ENCODE measurements around the gene ATIC.
"Not testable (repeated sequence)": the region's sequence is repeated elsewhere in the genome, so short reads cannot be mapped to it uniquely, and the experiment has no call there.

Gene ATIC

DNA sequence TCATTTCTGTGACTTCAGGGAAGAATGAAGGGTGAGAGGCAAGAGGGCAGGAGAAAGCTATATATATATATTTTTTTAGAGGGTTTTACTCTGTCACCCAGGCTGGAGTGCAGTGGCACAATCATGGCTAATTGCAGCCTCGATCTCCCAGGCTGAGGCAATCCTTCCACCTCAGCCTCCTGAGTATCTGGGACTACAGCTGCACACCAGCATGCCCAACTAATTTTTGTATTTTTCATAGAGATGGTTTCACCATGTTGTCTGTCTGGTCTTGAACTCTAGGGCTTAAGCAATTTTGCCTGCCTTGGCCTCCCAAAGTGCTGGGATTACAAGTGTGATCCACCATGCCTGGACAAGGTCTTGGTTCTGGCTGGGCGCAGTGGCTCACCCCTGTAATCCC is 3.4 kb downstream of the ATIC start:
- DNase-seq (ENCODE audit: low spot score), result no peak

DNA sequence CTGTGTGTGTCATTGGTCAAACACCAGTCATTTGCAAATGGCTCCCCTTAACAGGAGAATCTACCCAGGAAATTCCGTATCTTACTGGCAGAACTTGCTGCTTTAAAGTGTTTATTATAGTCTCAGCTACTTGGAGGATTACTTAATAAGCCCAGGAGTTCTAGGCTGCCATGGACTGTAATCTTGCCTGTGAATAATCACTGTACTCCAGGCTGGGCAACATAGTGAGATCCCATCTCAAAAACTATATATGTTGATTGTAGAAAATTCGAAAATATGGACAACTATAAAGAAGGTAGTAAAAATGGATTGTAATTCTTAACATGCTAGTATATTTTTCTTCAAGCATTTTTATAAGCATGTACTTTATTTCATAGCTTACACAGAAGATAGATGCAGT is 4.5 kb downstream of the ATIC start:
- no peak for DNase-seq (ENCODE audit: low spot score)

DNA sequence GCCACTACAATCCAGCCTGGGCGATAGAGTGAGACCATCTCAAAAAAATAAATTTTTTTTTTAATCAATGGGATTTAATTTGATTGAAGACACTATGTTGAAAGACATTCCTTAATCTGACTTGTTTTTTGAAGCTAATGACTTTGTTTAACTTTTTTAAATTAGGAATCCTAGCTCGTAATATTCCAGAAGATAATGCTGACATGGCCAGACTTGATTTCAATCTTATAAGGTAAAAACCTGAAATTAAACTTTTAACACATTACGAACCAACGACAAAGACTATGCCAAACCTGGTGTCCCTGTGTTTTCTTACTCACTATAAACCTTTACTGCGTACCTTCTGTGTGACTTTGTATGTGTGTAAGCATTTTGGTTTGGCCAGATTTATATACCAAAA is 7.6 kb downstream of the ATIC start:
- no peak for DNase-seq (ENCODE audit: low spot score)

DNA sequence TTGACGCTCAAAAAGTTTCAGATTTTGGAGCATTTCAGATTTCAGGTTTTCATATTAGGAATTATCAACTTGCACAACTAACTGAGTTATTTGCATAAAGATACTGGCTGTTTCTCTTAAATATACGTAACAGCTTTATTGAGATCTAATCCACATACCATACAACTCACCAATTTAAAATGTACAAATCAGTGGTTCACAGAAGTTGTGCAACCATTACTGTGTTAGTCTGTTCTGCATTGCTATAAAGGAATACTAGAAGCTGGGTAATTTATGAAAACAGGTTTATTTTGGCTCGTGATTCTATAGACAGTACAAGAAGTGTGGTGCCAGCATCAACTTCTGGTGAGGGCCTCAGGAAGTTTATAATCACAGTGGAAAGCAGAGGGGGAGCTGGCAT is 8.2 kb downstream of the ATIC start:
- no peak for DNase-seq (ENCODE audit: low spot score)

DNA sequence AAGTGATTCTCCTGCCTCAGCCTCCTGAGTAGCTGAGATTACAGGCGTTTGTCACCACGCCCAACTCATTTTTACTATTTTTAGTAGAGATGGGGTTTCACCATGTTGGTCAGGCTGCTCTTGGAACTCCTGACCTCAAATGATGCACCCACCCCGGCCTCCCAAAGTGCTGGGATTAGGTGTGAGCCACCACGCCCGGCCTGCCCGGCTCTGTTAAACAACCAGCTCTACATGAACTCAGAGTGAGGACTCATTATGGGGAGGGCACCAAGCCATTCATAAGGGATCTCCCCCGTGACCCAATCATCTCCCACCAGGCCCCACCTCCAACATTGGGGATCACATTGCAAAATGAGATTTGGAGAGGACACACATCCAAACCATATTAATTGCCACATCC is 8.8 kb downstream of the ATIC start:
- DNase-seq (ENCODE audit: low spot score), result no peak

DNA sequence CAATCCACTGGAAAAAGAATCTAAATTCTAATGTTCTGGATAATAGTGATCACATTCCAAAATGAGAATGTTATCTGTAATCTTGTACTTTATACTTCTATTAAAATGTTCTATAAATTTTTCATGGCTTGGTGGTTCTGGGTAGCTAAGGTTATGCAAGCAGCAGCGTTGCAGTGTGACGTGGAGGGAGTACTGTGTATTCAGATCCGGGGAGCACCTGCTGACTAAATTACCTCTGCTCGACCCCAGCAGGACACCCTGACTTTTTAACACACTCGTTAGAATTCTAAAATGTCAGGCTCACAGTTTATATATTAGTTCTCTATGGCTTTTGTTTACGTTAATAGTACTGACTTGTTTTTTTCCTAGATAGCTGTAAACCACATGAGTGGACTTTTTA is 13.0 kb downstream of the ATIC start:
- DNase-seq (ENCODE audit: low spot score), result no peak

DNA sequence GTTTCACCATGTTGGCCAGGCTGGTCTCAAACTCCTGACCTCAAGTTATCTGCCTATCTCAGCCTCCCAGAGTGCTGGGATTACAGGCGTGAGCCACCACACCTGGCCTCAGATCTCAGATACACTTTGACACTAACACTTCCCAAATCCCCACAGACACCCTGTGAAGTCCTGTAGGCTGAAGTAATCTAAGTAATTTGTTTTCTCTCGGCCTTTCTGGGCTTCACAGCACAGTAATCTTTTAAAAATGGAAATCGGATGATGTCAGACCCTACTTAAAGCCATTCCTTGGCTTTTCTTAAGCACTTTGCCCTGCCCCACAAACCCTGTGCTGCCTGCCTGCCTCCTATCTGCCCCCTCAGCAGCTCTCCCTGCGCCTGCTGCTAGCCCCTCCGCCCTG is 16.2 kb downstream of the ATIC start:
- DNase-seq (ENCODE audit: low spot score), result no peak

DNA sequence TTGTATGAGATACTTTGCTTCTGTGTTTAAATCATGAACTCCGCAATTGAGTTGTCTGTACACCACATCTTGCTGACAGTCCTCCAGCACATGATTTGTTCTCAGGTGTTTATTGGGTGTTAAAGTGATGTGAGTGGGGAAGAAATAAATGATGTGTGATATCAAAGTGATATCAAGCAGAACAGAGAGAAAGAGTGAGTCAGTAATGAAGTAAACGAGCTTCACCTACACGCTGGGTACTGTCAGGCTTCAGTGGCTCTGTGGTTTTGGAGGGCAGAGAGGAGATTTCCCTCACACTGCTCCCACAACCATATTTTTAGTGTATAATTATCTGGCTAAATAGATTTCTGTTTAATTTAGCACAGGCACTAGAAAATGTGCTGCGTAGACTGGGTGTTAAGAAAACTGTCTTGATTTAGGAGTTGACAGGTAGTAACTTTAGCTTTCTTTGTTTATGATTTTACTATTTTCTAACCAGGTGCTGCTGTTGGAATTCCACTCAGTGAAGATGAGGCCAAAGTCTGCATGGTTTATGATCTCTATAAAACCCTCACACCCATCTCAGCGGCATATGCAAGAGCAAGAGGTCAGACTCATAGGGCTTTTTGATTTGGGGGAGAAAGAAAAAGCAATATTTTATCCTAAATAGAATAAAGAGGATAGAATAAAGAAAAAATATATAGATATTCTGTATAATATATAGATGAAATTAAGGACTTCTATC is 21.2 kb downstream of the ATIC start:
- DNase-seq (ENCODE audit: low spot score), result peak; percentile 12

DNA sequence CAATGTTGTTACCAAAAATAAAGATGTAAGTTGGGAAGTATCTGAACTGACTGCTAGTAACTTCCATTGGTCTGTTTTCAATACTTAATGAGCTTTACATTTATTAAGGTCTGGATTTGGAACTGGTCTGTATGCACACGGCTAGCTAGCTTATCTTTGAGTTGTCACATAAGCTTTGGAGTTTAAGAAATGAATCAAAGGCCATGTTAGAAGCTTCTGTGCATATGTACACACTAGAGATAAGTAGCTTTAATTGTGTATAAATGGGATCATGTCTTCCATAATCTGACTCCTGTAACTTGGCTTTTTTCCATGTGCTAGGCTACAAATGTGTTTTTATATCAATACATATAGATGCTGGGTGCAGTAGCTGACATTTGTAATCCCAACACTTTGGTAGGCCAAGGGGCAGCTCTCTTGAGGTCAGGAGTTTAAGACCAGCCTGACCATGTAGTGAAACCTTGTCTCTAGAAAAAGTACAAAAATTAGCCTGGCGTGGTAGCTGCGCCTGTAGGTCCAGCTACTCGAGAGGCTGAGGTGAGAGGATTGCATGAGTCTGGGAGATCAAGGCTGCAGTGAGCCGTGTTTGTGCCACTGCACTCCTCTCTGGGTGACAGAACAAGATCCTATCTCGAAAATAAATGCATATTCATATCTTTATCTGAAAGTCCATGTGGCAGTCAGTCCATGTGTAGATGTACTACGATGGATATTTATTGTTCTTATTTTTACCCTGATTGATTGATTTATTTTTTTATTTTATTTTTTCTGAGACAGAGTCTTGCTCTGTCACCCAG is 27.2 kb downstream of the ATIC start:
- no peak for DNase-seq (ENCODE audit: low spot score)

DNA sequence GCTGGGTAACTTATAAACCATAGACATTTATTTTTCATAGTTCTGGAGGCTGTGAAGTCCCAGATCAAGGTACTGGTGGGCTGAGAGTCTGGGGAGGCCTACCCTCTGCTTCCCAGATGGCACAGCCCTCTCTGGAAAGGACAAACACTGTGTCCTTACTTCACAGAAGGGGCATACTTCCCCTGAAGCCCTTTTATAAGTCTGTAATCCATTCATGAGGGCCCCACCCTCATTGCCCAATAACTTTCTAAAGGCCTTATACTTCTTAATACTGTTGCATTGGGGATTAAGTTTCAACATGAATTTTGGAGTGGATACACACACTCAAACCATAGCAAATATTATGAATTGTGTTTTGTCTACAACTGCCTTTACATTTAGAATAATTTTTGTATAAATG is 36.0 kb downstream of the ATIC start:
- no peak for DNase-seq (ENCODE audit: low spot score)

DNA sequence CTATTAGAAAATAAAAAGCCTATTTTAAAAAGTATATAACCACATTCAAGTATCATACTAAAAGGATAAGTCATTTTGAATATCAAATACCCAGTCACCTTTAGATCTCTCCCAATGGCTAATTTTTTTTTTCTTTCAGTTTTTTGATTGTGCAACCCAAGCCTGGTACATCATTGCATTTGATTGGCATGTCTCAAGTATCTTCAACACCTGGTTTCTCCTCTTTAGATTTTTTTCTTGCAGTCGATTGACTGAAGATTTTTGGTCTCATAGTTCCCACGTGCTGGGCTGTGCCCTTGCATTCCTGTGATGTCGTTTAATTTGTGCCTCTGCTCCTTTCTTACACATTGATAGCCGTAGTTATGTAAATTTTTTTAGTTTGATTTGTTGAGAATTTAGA is 40.7 kb downstream of the ATIC start:
- no peak for DNase-seq (ENCODE audit: low spot score)

DNA sequence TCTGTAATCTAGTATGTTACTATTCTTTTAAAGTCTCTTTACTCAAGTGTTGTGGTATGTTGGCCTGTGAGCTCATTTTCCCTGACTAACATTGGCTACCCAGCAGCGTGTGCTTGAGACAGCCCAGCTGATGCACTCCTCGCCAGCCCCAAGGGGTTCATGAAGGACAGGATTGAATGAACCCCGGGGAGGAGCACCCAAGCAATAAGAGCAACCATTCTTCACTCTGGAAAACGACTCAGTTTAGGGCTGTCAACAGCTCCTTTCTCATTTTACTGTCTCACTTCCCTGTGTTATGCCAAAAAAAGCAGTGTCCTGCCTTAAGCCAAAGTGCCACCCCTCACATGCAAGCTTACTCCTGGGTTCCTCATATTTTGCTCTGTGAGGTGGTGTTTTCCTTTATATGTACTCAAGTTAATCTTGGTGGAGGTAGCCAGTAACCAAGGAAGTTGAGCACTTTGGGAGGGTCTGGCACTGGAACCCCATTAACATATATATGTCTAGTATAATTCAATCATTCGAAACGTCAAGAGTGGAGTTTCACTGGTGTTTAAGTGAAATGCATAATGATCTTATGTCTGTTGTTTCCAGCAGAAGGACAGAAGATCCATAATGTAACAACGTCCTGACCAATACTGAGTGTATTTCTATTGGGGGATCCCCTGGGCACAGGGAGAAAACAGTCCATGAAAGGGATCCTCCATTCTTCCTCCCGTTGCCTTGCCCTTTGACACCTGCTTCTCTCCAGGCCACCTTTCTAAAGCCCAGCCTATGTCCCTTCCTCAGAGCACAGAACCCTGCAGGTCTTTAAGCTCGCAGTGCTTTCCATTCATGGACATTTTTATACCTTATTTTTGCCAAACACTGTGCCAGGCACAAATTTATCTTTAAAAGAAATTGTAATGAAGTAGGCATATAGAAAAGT is 43.2 kb downstream of the ATIC start:
- no peak for DNase-seq (ENCODE audit: low spot score)

DNA sequence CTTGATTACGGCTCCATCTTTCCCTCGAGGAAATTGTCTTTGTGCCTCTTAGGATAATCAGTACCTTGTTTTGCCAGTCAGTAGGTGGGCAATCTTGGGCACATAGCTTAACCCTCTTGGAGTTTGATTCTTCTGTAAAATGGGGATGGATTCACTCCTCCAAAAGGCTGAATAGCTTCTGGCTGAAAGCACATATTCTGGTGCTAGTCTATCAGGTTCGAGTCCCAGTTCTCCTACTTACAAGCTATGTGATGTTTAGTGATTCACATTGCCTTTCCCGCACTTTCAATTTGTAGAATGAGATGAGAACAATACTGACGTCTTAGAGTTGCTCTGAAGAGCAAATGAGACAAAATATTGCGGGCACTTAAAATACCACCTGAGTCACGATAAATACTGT is 43.9 kb downstream of the ATIC start:
- no peak for DNase-seq (ENCODE audit: low spot score)

DNA sequence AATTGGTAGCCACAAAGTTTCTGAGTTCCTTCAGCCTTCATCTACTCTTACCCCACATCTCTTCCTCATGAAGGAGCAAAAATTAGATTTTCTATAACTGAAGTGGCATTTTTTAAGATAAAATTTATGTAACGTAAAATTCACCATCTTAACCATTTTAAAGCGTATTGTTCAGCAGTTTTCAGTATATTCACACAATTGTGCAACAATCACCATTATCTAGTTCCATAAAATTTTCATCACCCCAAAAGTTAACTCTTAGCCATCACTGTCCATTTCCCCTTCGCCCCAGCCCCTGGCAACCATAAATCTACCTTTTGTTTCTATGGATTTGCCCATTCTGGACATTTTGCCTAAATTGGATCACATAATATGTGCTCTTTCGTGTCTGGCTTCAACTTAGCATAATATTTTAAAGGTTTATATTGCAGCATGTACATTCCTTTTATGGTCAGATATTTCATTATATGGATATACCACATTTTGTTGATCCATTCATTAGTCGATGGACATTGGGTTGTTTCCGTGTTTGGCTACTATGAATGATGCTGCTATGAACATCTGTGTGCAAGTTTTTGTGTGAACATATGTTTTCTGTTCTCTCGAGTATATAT is 44.6 kb downstream of the ATIC start:
- no peak for DNase-seq (ENCODE audit: low spot score)

DNA sequence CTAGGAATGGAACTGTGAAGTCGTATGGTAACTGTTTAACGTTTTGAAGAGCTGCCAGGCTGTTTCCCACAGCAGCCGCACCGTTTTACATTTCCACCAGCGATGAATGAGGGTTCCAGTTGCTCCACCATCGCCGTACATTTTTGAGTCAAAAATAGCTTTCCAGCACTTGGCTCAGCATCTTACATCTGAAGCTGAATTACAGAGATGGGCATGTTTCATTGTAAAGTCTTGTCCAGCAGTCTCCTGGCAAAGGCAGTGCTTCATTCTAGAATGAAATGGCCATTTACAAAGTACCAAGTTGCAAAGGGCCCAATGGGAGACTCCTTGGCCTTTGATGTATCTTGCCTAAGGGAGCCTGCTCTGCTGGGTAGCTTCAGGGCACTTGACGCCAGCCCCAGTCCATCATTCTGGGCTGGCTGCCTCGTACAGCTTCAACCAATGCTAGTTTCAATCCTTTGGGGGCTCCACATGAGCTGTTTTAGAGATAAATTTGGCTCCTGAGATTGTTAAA is 45.1 kb downstream of the ATIC start:
- DNase-seq (ENCODE audit: low spot score), result no peak

DNA sequence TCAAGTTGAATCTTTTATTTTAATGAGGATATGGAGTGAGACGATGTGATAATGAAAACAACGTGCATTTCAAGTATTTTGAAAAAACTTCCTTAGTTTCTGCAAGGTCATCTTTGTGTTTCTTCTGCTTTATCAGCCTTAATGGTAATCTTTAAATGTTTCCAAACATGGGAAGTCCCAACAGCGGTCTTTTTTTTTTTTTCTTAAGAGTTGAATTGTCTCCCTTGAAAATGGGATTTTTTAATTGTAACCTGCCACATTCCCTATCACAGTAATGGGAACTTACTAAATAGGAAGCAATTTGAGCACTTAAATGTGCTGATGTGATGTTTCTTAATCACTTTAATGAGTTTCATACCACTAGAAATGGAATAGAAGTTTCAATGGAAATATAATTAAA is 45.8 kb downstream of the ATIC start:
- DNase-seq (ENCODE audit: low spot score), result no peak

DNA sequence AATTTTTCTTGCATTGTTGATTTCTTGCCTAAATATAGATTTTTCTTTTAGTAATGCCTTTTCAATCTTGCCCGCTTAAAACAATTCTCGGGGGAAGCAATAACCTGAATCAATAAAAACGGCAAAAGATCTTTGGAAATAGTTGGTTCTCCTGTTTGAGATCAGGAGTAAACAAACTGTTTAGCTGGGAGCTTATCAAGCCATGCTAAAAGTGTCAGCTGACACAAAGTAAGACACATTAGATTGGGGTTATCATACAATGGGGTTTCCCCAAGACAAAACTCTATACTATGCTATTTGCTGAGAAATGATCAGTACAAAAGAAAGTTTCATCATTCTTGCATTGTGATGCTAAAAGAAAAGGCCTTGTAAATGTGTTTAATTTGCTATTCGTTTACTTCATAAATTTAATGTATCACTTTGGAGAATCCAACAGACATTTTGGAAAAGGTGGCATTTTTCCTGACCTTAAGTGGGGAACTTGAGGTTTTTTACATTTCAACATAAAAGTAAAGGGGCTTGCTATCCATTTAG is 46.5 kb downstream of the ATIC start:
- no peak for DNase-seq (ENCODE audit: low spot score)

DNA sequence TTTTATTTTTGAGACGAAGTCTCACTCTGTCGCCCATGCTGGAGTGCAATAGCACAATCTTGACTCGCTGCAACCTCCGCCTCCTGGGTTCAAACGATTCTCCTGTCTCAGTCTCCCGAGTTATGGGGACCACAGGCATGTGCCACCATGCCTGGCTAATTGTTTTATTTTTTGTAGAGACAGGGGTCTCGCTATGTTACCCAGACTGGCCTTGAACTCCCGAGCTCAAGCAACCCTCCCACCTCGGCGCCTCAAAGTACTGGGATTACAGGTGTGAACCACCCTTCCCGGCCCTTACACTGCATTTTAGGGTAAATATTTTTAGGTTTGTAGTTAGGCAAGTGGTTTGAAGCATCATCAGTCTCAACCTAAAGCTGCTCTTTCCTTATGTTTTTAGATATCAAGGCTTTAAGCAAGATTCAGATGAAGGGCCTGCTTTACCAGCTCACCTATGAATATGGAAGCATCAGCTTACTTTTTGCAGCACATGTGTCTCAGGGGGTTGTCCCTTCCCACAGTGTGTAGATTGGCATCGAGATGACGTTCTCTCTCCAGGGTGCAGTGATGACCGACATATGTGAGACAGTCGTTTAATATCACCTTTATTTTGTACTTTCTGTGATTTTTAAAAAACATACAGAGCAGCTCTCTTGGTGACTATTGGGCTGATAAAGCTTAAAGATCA is 47.2 kb downstream of the ATIC start:
- no peak for DNase-seq (ENCODE audit: low spot score)

DNA sequence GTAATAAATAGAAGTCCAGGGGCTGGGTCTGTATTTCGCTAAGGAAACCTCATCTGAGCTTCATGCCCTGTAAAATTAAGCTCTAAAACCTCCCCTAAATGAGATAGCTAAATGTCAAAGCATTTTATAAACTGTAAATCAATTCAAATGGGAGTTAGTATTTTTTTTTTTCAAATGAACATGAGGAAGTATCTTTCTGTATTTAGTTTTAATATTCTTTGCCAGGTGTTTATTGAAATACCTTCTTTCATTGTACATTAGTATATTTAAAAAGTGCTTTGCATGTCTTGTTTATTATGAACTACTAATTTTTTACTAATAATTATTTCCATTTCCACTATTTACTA is 47.7 kb downstream of the ATIC start:
- no peak for DNase-seq (ENCODE audit: low spot score)

DNA sequence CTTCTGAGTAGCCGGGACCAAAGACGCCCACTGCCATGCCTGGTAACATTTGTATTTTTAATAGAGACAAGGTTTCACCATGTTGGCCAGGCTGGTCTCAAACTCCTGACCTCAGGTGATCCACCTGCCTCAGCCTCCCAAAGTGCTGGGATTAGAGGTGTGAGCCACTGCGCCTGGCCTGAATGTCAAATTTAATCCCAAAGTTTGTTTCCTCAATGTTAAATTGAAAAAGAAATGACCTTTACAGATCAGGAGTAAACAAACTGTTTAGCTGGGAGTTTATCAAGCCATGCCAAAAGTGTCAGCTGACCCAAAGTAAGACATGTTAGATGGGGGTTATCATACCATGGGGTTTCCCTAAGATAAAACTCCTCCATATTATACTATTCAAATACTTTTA is 48.2 kb downstream of the ATIC start:
- not testable (repeated sequence) for DNase-seq (ENCODE audit: low spot score)

DNA sequence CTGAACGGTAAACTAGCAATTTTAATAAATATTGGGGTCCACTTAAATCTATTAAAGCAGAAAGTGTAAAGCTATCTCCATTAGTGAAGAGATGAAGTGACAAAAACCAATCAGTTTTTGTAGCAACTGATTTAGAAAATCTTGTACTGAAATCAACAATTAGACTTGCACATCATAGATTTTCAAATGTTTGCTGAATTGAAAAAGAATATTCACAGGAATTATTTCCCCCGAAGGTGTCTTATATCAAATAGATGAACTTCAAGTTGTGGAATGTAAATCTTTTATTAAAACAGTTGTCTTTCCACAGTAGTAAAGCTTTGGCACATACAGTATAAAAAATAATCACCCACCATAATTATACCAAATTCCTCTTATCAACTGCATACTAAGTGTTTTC is 48.7 kb downstream of the ATIC start:
- no peak for DNase-seq (ENCODE audit: low spot score)
